Measurements from ENCODE around the gene RASSF5. TPM values are rescaled to one million over a fixed set of nuclear protein-coding genes. Genes with fewer than 3 reads are reported as not detected.

RASSF5 gene
- polyA plus RNA-seq, 2 of the 4 experiments (the other 2 are of a cell fraction) = 2.0 to 2.2 TPM

DNA sequence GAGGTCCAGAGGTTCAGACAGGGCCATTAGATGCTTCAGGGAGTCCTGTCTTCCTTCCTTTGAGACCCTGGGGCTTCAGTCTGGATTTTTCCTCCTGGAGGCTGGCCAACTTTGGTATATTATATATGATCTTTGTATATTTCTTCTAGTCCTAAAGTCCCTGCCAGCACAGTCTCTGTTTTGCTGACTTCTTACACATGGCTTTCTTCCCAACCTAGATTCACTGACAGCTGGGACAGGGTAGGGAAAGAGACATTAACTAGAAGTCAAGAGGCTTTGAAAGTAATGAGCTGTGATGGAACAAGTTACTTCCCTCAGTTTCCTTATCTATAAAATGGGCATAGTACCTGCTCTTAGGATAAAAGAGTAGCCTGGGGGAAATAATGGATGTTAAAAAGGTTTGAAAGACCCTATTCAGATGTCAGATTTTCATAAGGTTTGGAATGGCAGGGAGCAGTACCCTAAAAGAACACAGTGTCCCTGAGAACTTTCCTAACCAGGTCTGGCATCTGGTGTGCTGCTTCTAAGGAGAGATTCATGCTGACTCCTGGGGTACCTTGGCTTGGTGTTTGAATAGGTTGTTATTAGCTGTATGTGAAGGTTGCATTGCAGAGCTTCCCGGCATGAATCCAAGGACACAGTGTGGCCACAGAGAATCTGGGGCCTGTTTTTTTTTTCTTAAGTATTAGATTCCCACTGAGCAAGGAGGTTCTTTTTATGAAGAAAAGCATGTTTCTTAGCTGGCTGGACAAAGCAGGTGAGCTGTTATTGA lies 47.6 kb downstream of the RASSF5 start (continued):
- TF ChIP-seq, protein P1, sequence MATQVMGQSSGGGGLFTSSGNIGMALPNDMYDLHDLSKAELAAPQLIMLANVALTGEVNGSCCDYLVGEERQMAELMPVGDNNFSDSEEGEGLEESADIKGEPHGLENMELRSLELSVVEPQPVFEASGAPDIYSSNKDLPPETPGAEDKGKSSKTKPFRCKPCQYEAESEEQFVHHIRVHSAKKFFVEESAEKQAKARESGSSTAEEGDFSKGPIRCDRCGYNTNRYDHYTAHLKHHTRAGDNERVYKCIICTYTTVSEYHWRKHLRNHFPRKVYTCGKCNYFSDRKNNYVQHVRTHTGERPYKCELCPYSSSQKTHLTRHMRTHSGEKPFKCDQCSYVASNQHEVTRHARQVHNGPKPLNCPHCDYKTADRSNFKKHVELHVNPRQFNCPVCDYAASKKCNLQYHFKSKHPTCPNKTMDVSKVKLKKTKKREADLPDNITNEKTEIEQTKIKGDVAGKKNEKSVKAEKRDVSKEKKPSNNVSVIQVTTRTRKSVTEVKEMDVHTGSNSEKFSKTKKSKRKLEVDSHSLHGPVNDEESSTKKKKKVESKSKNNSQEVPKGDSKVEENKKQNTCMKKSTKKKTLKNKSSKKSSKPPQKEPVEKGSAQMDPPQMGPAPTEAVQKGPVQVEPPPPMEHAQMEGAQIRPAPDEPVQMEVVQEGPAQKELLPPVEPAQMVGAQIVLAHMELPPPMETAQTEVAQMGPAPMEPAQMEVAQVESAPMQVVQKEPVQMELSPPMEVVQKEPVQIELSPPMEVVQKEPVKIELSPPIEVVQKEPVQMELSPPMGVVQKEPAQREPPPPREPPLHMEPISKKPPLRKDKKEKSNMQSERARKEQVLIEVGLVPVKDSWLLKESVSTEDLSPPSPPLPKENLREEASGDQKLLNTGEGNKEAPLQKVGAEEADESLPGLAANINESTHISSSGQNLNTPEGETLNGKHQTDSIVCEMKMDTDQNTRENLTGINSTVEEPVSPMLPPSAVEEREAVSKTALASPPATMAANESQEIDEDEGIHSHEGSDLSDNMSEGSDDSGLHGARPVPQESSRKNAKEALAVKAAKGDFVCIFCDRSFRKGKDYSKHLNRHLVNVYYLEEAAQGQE (IDR thresholded peaks at IDR 0.05) = no peak
- TF ChIP-seq, protein P2, sequence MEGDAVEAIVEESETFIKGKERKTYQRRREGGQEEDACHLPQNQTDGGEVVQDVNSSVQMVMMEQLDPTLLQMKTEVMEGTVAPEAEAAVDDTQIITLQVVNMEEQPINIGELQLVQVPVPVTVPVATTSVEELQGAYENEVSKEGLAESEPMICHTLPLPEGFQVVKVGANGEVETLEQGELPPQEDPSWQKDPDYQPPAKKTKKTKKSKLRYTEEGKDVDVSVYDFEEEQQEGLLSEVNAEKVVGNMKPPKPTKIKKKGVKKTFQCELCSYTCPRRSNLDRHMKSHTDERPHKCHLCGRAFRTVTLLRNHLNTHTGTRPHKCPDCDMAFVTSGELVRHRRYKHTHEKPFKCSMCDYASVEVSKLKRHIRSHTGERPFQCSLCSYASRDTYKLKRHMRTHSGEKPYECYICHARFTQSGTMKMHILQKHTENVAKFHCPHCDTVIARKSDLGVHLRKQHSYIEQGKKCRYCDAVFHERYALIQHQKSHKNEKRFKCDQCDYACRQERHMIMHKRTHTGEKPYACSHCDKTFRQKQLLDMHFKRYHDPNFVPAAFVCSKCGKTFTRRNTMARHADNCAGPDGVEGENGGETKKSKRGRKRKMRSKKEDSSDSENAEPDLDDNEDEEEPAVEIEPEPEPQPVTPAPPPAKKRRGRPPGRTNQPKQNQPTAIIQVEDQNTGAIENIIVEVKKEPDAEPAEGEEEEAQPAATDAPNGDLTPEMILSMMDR (IDR thresholded peaks at IDR 0.05) = no peak
- no peak for TF ChIP-seq BCL3 (IDR thresholded peaks at IDR 0.05)

- DNase-seq (ENCODE audit: low read depth in 1 of 2, low spot score in 1 of 2) (no peak), ATAC-seq (no peak), FAIRE-seq (no peak)
- 95% methylated on average over 10 of the region's 10 CpGs for WGBS (ENCODE audit: missing lambda C conversion rate)
- no peak overlapping the region for H3K4me3 ChIP-seq
- peaks cover 14% of the 10 kb centered on the region for H3K4me1 ChIP-seq
- TF ChIP-seq HOXA7 (CRISPR knock-in tag; IDR thresholded peaks at IDR 0.05) (no peak), BHLHE40 (IDR thresholded peaks at IDR 0.05; ENCODE audit: low read depth, low read length) (no peak), SREBF2 (IDR thresholded peaks at IDR 0.05) (no peak), GATA3 (IDR thresholded peaks at IDR 0.05; ENCODE audit: borderline replicate concordance) (no peak), MAFK (IDR thresholded peaks at IDR 0.05; ENCODE audit: partially characterized antibody) (no peak), POLR2A (IDR thresholded peaks at IDR 0.05; ENCODE audit: low read length) (no peak), HDAC2 (IDR thresholded peaks at IDR 0.05) (no peak), MAX (IDR thresholded peaks at IDR 0.05) (no peak), EHF (CRISPR knock-in tag; IDR thresholded peaks at IDR 0.05) (no peak), TFCP2L1 (CRISPR knock-in tag; IDR thresholded peaks at IDR 0.05) (no peak), NFE2L2 (conservative IDR thresholded peaks at IDR 0.05; ENCODE audit: low read length) (no peak), EHMT2 (IDR thresholded peaks at IDR 0.05; ENCODE audit: low read depth) (no peak), RNF2 (IDR thresholded peaks at IDR 0.05; ENCODE audit: borderline replicate concordance, low read depth) (no peak), ZC3H11A (IDR thresholded peaks at IDR 0.05) (no peak), FOSB (CRISPR knock-in tag; IDR thresholded peaks at IDR 0.05) (no peak), CHD4 (IDR thresholded peaks at IDR 0.05; ENCODE audit: borderline replicate concordance) (no peak), HOXB13 (CRISPR knock-in tag; IDR thresholded peaks at IDR 0.05; ENCODE audit: low read depth) (no peak)
- no peak overlapping the region for H3K27ac ChIP-seq
- ChIA-PET POLR2A (interaction anchor here (0.7 kb wide), 1 partner anchor 15 kb away, joined by 3 read pairs; no protein-coding TSS in a partner anchor), CTCF (interaction anchor here (0.8 to 4.7 kb wide), 7 partner anchors 10 to 67 kb away, joined by 3 to 52 read pairs (median 7); no protein-coding TSS in a partner anchor)
- H3K4me2 ChIP-seq = no peak overlapping the region
- H3K9me3 ChIP-seq = no peaks in the 10 kb centered on the region
Measured at GRCh38 chr1:206555473-206555935, 48.2 kb downstream of the RASSF5 start.
